8988T (cell line): ENCODE data around the gene DEDD2.
"Not testable (repeated sequence)": the region's sequence is repeated elsewhere in the genome, so short reads cannot be mapped to it uniquely, and the experiment has no call there.

ENCODE experiments used
- DNase-seq: peaks from one replicate; pipeline ENCODE4 v3.0.0; 2011

DEDD2 gene

GRCh38 chr19:42217520-42218437 lies at the start of gene DEDD2:
Gene DEDD2 (minus strand): TSS chr19:42217677. CDS start chr19:42217007, 670 bp downstream.
- peak; percentile 67 for DNase-seq

GRCh38 chr19:42266928-42267603 lies 49.6 kb upstream of the DEDD2 start:
- DNase-seq = not testable (repeated sequence)

- DNase-seq = not testable (repeated sequence)
These were observed 48.6 kb upstream of the DEDD2 start for GRCh38 chr19:42266105-42266504.

- peak; percentile 2 for DNase-seq
These were observed 44.3 kb upstream of the DEDD2 start for GRCh38 chr19:42261763-42262162.

- not testable (repeated sequence) for DNase-seq
These were observed 40.4 kb upstream of the DEDD2 start for GRCh38 chr19:42257842-42258241.

GRCh38 chr19:42255766-42256745 lies 38.6 kb upstream of the DEDD2 start:
- peak; percentile 45 for DNase-seq

- peak; percentile 86 for DNase-seq
These were observed 37.6 kb upstream of the DEDD2 start, which contains the start of gene ERF for GRCh38 chr19:42254850-42255765. Gene ERF (minus strand): TSS chr19:42255128. CDS start chr19:42254999, 129 bp downstream.

GRCh38 chr19:42254089-42254849 lies 36.8 kb upstream of the DEDD2 start:
- DNase-seq = peak; percentile 59

- DNase-seq = peak; percentile 74
These were observed 36.0 kb upstream of the DEDD2 start for GRCh38 chr19:42253245-42254088.

GRCh38 chr19:42252365-42253244 lies 35.1 kb upstream of the DEDD2 start:
- DNase-seq = peak; percentile 18

GRCh38 chr19:42251572-42252358 lies 34.3 kb upstream of the DEDD2 start:
- peak; percentile 19 for DNase-seq

- peak; percentile 21 for DNase-seq
These were observed 33.4 kb upstream of the DEDD2 start for GRCh38 chr19:42250666-42251531.

GRCh38 chr19:42250183-42250665 lies 32.7 kb upstream of the DEDD2 start:
- DNase-seq = peak; percentile 4

GRCh38 chr19:42249769-42250168 lies 32.3 kb upstream of the DEDD2 start:
- peak; percentile 11 for DNase-seq

- no peak for DNase-seq
These were observed 31.8 kb upstream of the DEDD2 start for GRCh38 chr19:42249149-42249750.
